ENCODE data around the gene KIAA1328.

The KIAA1328 gene

GRCh38 chr18:36830158-36830495 lies 1.2 kb downstream of the KIAA1328 start:
- H3K27me3 ChIP-seq (ENCODE audit: low read length), result no peaks in the 10 kb centered on the region
- H3K4me3 ChIP-seq (ENCODE audit: insufficient read depth, low read length, poor library complexity, severe bottlenecking), result peak overlapping the region; percentile 88
- H3K36me3 ChIP-seq (ENCODE audit: low read length), result no peaks in the 10 kb centered on the region
- no peak overlapping the region for H3K9ac ChIP-seq (ENCODE audit: low read length)
- H4K20me1 ChIP-seq (ENCODE audit: low read depth, low read length), result no peaks in the 10 kb centered on the region
- no peaks in the 10 kb centered on the region for H3K9me2 ChIP-seq (replicated peaks; ENCODE audit: insufficient read depth, low read length)
- H3K4me2 ChIP-seq (ENCODE audit: low read depth, low read length, poor library complexity, severe bottlenecking), result peak overlapping the region; percentile 64
- H3K79me2 ChIP-seq (ENCODE audit: insufficient read depth, low read length), result peaks cover 26% of the 10 kb centered on the region
- no peak overlapping the region for H3K27ac ChIP-seq (ENCODE audit: low read depth, low read length)
- no peaks in the 10 kb centered on the region for H3K9me3 ChIP-seq (ENCODE audit: insufficient read depth, low read length)
- no peak overlapping the region for H2AFZ ChIP-seq (ENCODE audit: low read depth, low read length, severe bottlenecking)
- TF ChIP-seq EZH2phosphoT487 (conservative IDR thresholded peaks at IDR 0.05; ENCODE audit: low read length), result no peak
- H3F3A ChIP-seq (ENCODE audit: insufficient read depth), result peaks cover 11% of the 10 kb centered on the region

GRCh38 chr18:36831139-36831538 lies 2.2 kb downstream of the KIAA1328 start:
- H3K9ac ChIP-seq (ENCODE audit: low read length), result no peak overlapping the region
- no peak overlapping the region for H2AFZ ChIP-seq (ENCODE audit: low read depth, low read length, severe bottlenecking)
- peaks cover 22% of the 10 kb centered on the region for H3K79me2 ChIP-seq (ENCODE audit: insufficient read depth, low read length)
- no peaks in the 10 kb centered on the region for H3K36me3 ChIP-seq (ENCODE audit: low read length)
- no peaks in the 10 kb centered on the region for H3K9me2 ChIP-seq (replicated peaks; ENCODE audit: insufficient read depth, low read length)
- no peaks in the 10 kb centered on the region for H3K9me3 ChIP-seq (ENCODE audit: insufficient read depth, low read length)
- no peak overlapping the region for H3K4me3 ChIP-seq (ENCODE audit: insufficient read depth, low read length, poor library complexity, severe bottlenecking)
- H3K27ac ChIP-seq (ENCODE audit: low read depth, low read length), result no peak overlapping the region
- TF ChIP-seq EZH2phosphoT487 (conservative IDR thresholded peaks at IDR 0.05; ENCODE audit: low read length), result no peak
- no peak for TF ChIP-seq CTCF (IDR thresholded peaks at IDR 0.05; ENCODE audit: insufficient read depth, low read length, poor library complexity, severe bottlenecking)
- no peaks in the 10 kb centered on the region for H4K20me1 ChIP-seq (ENCODE audit: low read depth, low read length)
- no peaks in the 10 kb centered on the region for H3K27me3 ChIP-seq (ENCODE audit: low read length)
- H3K4me2 ChIP-seq (ENCODE audit: low read depth, low read length, poor library complexity, severe bottlenecking), result peak overlapping the region; percentile 64
- H3F3A ChIP-seq (ENCODE audit: insufficient read depth), result peaks cover 11% of the 10 kb centered on the region

- no peaks in the 10 kb centered on the region for H3K9me2 ChIP-seq (replicated peaks; ENCODE audit: insufficient read depth, low read length)
Observed at GRCh38 chr18:36833120-36833519, 4.2 kb downstream of the KIAA1328 start.

GRCh38 chr18:36835927-36836326 lies 7.0 kb downstream of the KIAA1328 start:
- Histone ChIP-seq H3K4me2 (ENCODE audit: low read depth, low read length, poor library complexity, severe bottlenecking) (no peak overlapping the region), H3K36me3 (ENCODE audit: low read length) (peaks cover 16% of the 10 kb centered on the region), H2AFZ (ENCODE audit: low read depth, low read length, severe bottlenecking) (no peak overlapping the region), H3K9ac (ENCODE audit: low read length) (no peak overlapping the region), H3K4me3 (ENCODE audit: insufficient read depth, low read length, poor library complexity, severe bottlenecking) (no peak overlapping the region), H4K20me1 (ENCODE audit: low read depth, low read length) (no peaks in the 10 kb centered on the region), H3K27ac (ENCODE audit: low read depth, low read length) (no peak overlapping the region), H3K9me2 (replicated peaks; ENCODE audit: insufficient read depth, low read length) (no peaks in the 10 kb centered on the region), H3K79me2 (ENCODE audit: insufficient read depth, low read length) (no peaks in the 10 kb centered on the region), H3K27me3 (ENCODE audit: low read length) (no peaks in the 10 kb centered on the region), H3K9me3 (ENCODE audit: insufficient read depth, low read length) (no peaks in the 10 kb centered on the region), H3F3A (ENCODE audit: insufficient read depth) (no peaks in the 10 kb centered on the region)
- TF ChIP-seq CTCF (IDR thresholded peaks at IDR 0.05; ENCODE audit: insufficient read depth, low read length, poor library complexity, severe bottlenecking) (no peak), EZH2phosphoT487 (conservative IDR thresholded peaks at IDR 0.05; ENCODE audit: low read length) (no peak)

More at GRCh38 chr18:36833120-36833519, 4.2 kb downstream of the KIAA1328 start:
- no peak overlapping the region for H3K9ac ChIP-seq (ENCODE audit: low read length)
- H3K27me3 ChIP-seq (ENCODE audit: low read length), result no peaks in the 10 kb centered on the region
- H4K20me1 ChIP-seq (ENCODE audit: low read depth, low read length), result no peaks in the 10 kb centered on the region
- H2AFZ ChIP-seq (ENCODE audit: low read depth, low read length, severe bottlenecking), result no peak overlapping the region
- peaks cover 3% of the 10 kb centered on the region; the same call in 1 of the 2 replicates for H3K79me2 ChIP-seq (ENCODE audit: insufficient read depth, low read length)
- H3F3A ChIP-seq (ENCODE audit: insufficient read depth), result peaks cover 11% of the 10 kb centered on the region
- peaks cover 15% of the 10 kb centered on the region for H3K36me3 ChIP-seq (ENCODE audit: low read length)
- H3K27ac ChIP-seq (ENCODE audit: low read depth, low read length), result no peak overlapping the region
- H3K9me3 ChIP-seq (ENCODE audit: insufficient read depth, low read length), result no peaks in the 10 kb centered on the region
- no peak overlapping the region for H3K4me3 ChIP-seq (ENCODE audit: insufficient read depth, low read length, poor library complexity, severe bottlenecking)
- no peak overlapping the region for H3K4me2 ChIP-seq (ENCODE audit: low read depth, low read length, poor library complexity, severe bottlenecking)
- TF ChIP-seq CTCF (IDR thresholded peaks at IDR 0.05; ENCODE audit: insufficient read depth, low read length, poor library complexity, severe bottlenecking) (no peak), EZH2phosphoT487 (conservative IDR thresholded peaks at IDR 0.05; ENCODE audit: low read length) (no peak)
